22Rv1 (cell line): ENCODE results near the gene ANKS1B.

Experiments
- ZFX ChIP-seq: fragments of 450-650 bp; IDR thresholded peaks from 2 replicates; pipeline ENCODE4 v1.6.1; 2017; ENCODE audit warnings: antibody characterized with exemption, borderline replicate concordance
- TF ChIP-seq, protein P1 (sequence below): fragments of 450-650 bp; IDR thresholded peaks from 2 replicates; pipeline ENCODE4 v1.5.1; 2017; ENCODE audit warnings: mild to moderate bottlenecking

- TF ChIP-seq, protein P1, sequence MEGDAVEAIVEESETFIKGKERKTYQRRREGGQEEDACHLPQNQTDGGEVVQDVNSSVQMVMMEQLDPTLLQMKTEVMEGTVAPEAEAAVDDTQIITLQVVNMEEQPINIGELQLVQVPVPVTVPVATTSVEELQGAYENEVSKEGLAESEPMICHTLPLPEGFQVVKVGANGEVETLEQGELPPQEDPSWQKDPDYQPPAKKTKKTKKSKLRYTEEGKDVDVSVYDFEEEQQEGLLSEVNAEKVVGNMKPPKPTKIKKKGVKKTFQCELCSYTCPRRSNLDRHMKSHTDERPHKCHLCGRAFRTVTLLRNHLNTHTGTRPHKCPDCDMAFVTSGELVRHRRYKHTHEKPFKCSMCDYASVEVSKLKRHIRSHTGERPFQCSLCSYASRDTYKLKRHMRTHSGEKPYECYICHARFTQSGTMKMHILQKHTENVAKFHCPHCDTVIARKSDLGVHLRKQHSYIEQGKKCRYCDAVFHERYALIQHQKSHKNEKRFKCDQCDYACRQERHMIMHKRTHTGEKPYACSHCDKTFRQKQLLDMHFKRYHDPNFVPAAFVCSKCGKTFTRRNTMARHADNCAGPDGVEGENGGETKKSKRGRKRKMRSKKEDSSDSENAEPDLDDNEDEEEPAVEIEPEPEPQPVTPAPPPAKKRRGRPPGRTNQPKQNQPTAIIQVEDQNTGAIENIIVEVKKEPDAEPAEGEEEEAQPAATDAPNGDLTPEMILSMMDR = no peak
- no peak for TF ChIP-seq ZFX
Measured at GRCh38 chr12:99287136-99287535, 697.6 kb downstream of the ANKS1B start.
